IMR-90 (cell line): ENCODE data around the gene EPN2.

Experiments
- BHLHE40 ChIP-seq: fragments of 150-350 bp; IDR thresholded peaks from 2 replicates; pipeline ENCODE4 v1.6.1; 2016; ENCODE audit warnings: mild to moderate bottlenecking, low read depth, low read length
- CEBPB ChIP-seq: IDR thresholded peaks from 2 replicates; pipeline ENCODE4 v1.6.1; 2012; ENCODE audit warnings: low read depth, low read length, improper control_type of control experiment
- CTCF ChIP-seq: conservative IDR thresholded peaks from 2 replicates; pipeline ENCODE4 v1.5.1; 2012; ENCODE audit warnings: mild to moderate bottlenecking, low read depth, low read length, improper control_type of control experiment
- ELK1 ChIP-seq: fragments of 150-350 bp; IDR thresholded peaks from 2 replicates; pipeline ENCODE4 v1.6.1; 2016; ENCODE audit warnings: low read depth, mild to moderate bottlenecking, low read length, moderate library complexity, borderline replicate concordance
- MAZ ChIP-seq: IDR thresholded peaks from 2 replicates; pipeline ENCODE4 v1.6.1; 2012; ENCODE audit warnings: low read depth, mild to moderate bottlenecking, low read length, improper control_type of control experiment, moderate library complexity, borderline replicate concordance
- MXI1 ChIP-seq: IDR thresholded peaks from 2 replicates; pipeline ENCODE4 v1.6.1; 2012; ENCODE audit warnings: low read depth, mild to moderate bottlenecking, low read length, moderate library complexity, borderline replicate concordance
- POLR2A ChIP-seq: IDR thresholded peaks from 2 replicates; pipeline ENCODE4 v1.6.1; 2012; ENCODE audit warnings: mild to moderate bottlenecking, low read depth, low read length
- RAD21 ChIP-seq: IDR thresholded peaks from 2 replicates; pipeline ENCODE4 v1.6.1; 2012; ENCODE audit warnings: low read length, improper control_type of control experiment
- RCOR1 ChIP-seq: IDR thresholded peaks from 2 replicates; pipeline ENCODE4 v1.6.1; 2012; ENCODE audit warnings: mild to moderate bottlenecking, low read length, improper control_type of control experiment; ENCODE audit not compliant: insufficient replicate concordance
- SMC3 ChIP-seq: fragments of 150-350 bp; IDR thresholded peaks from 2 replicates; pipeline ENCODE4 v1.6.1; 2016; ENCODE audit warnings: low read depth, mild to moderate bottlenecking, antibody characterized with exemption, low read length, moderate library complexity
- USF2 ChIP-seq: fragments of 150-350 bp; IDR thresholded peaks from 2 replicates; pipeline ENCODE4 v1.6.1; 2017; ENCODE audit warnings: mild to moderate bottlenecking, antibody characterized with exemption, low read length, low read depth

- TF ChIP-seq RCOR1: no peak
- TF ChIP-seq CTCF: no peak
- no peak for TF ChIP-seq MXI1
- no peak for TF ChIP-seq USF2
- no peak for TF ChIP-seq POLR2A
- TF ChIP-seq BHLHE40: no peak
- no peak for TF ChIP-seq ELK1
- no peak for TF ChIP-seq CEBPB
- TF ChIP-seq MAZ: no peak
- TF ChIP-seq RAD21: no peak
- no peak for TF ChIP-seq SMC3
Observed at GRCh38 chr17:19321481-19322128, 84.4 kb downstream of the EPN2 start.
